HG02981 (cell line): ENCODE data around the gene DCAF6.
"Not testable (repeated sequence)": the region's sequence is repeated elsewhere in the genome, so short reads cannot be mapped to it uniquely, and the experiment has no call there.

ENCODE experiments used
- ATAC-seq: cut with Tn5 transposase; IDR thresholded peaks from one replicate; pipeline ENCODE4 v1.9.1; 2021; ENCODE audit warnings: mild to moderate bottlenecking, moderate library complexity; ENCODE audit not compliant: unreplicated experiment

DCAF6 gene

GRCh38 chr1:167923324-167924056 is 13.0 kb upstream of the DCAF6 start:
- ATAC-seq, result no peak

- no peak for ATAC-seq
Measured at GRCh38 chr1:167924102-167924501, 12.4 kb upstream of the DCAF6 start.

- no peak for ATAC-seq
Measured at GRCh38 chr1:167924543-167925231, 11.8 kb upstream of the DCAF6 start.

- no peak for ATAC-seq
Measured at GRCh38 chr1:167926486-167926997, 9.9 kb upstream of the DCAF6 start.

GRCh38 chr1:167927046-167927754 is 9.3 kb upstream of the DCAF6 start:
- peak; percentile 54 for ATAC-seq

GRCh38 chr1:167928457-167928852 is 8.0 kb upstream of the DCAF6 start:
- ATAC-seq, result no peak

- ATAC-seq, result not testable (repeated sequence)
Measured at GRCh38 chr1:167928919-167929318, 7.6 kb upstream of the DCAF6 start.

GRCh38 chr1:167929725-167930124 is 6.8 kb upstream of the DCAF6 start:
- ATAC-seq, result no peak

- no peak for ATAC-seq
Measured at GRCh38 chr1:167933788-167934187, 2.7 kb upstream of the DCAF6 start.

GRCh38 chr1:167934426-167935215 is 1.9 kb upstream of the DCAF6 start:
- ATAC-seq, result no peak

- ATAC-seq, result peak; percentile 11
Measured at GRCh38 chr1:167935216-167936067, 1.0 kb upstream of the DCAF6 start.

GRCh38 chr1:167936930-167937708 is 636 bp downstream of the DCAF6 start, which contains the start of gene MPC2:
MPC2 (minus strand) TSS chr1:167937072; CDS start chr1:167935841, 1,231 bp downstream.
- peak; percentile 11 for ATAC-seq

- no peak for ATAC-seq
Measured at GRCh38 chr1:167937709-167938010, 1.2 kb downstream of the DCAF6 start.

- no peak for ATAC-seq
Measured at GRCh38 chr1:167938080-167938636, 1.7 kb downstream of the DCAF6 start.

- no peak for ATAC-seq
Measured at GRCh38 chr1:167940264-167940663, 3.8 kb downstream of the DCAF6 start.

GRCh38 chr1:167943541-167943940 is 7.1 kb downstream of the DCAF6 start:
- no peak for ATAC-seq

GRCh38 chr1:167947733-167948132 is 11.2 kb downstream of the DCAF6 start:
- ATAC-seq, result no peak

- no peak for ATAC-seq
Measured at GRCh38 chr1:167949785-167950184, 13.3 kb downstream of the DCAF6 start.

- ATAC-seq, result no peak
Measured at GRCh38 chr1:167950569-167950968, 14.1 kb downstream of the DCAF6 start.
